Breast epithelium (tissue), 4 donors: ENCODE measurements around the gene COL7A1. TPM values are rescaled to one million over a fixed set of nuclear protein-coding genes. Genes with fewer than 3 reads are reported as not detected.

Source experiments
- DNase-seq, 2 donors: peaks; one replicate each; pipeline ENCODE4 v3.0.0-alpha.2; 2019; ENCODE audit warnings: low spot score in 2 of 2
- H3K27ac ChIP-seq, 2 donors: fragments of 200-600 bp; sonication (generic) in 1 of 2; one replicate each; pipeline ENCODE4 v1.5.1; 2016 to 2019; ENCODE audit warnings: mild to moderate bottlenecking in 1 of 2
- H3K27me3 ChIP-seq, 2 donors: fragments of 200-600 bp; sonication (generic) in 1 of 2; one replicate each; pipeline versions ENCODE4 v1.5.1 to v1.6.0; 2017 to 2019; ENCODE audit warnings: control low read depth in 1 of 2, mild to moderate bottlenecking in 1 of 2
- H3K36me3 ChIP-seq: fragments of 200-600 bp; one replicate; pipeline ENCODE4 v1.5.1; 2019
- H3K4me1 ChIP-seq, 2 donors: fragments of 200-600 bp; sonication (generic); one replicate each; pipeline ENCODE4 v1.5.1; 2016 to 2019; ENCODE audit warnings: control low read depth in 1 of 2
- H3K4me3 ChIP-seq, 3 donors: fragments of 200-600 bp; sonication (generic); 1 replicate in 2 of 3; 2 replicates in 1 of 3; pipeline ENCODE4 v1.5.1; 2016 to 2019; ENCODE audit warnings: mild to moderate bottlenecking in 3 of 3, moderate library complexity in 2 of 3
- H3K9me3 ChIP-seq, 2 donors: fragments of 200-600 bp; sonication (generic) in 1 of 2; one replicate each; pipeline ENCODE4 v1.5.1; 2016 to 2019; ENCODE audit warnings: control low read depth in 1 of 2
- POLR2A ChIP-seq: fragments of 450-650 bp; IDR thresholded peaks from one replicate; pipeline ENCODE4 v1.6.1; 2016; ENCODE audit warnings: antibody characterized with exemption, mild to moderate bottlenecking, moderate library complexity
- POLR2AphosphoS5 ChIP-seq, 3 donors: sonication (generic); formaldehyde crosslinking; IDR thresholded peaks; one replicate each; pipeline ENCODE4 v1.6.1; 2017; ENCODE audit warnings: antibody characterized with exemption in 3 of 3
- intact Hi-C: fragments of 100-400 bp; cut with DNase I; formaldehyde crosslinking; loops from one replicate; pipeline ENCODE4 v1.15.1; 2023; ENCODE audit warnings: low total_unique reads
- total RNA-seq, 3 donors: library from RNA; depleted of rRNA; stranded (reverse); fragments of >200 nt; gene quantifications; one replicate each; pipeline ENCODE4 v1.1.0, GENCODE V29; 2016
- TF ChIP-seq, protein P1 (sequence below), 3 donors: fragments of 450-650 bp; IDR thresholded peaks; one replicate each; pipeline ENCODE4 v1.5.1; 2016 to 2017; ENCODE audit warnings: antibody characterized with exemption in 3 of 3, mild to moderate bottlenecking in 3 of 3, moderate library complexity in 3 of 3

The COL7A1 gene
- total RNA-seq, 3 donors from 2014 or later, result 0.48 to 18.6 (median 12.5) TPM

DNA sequence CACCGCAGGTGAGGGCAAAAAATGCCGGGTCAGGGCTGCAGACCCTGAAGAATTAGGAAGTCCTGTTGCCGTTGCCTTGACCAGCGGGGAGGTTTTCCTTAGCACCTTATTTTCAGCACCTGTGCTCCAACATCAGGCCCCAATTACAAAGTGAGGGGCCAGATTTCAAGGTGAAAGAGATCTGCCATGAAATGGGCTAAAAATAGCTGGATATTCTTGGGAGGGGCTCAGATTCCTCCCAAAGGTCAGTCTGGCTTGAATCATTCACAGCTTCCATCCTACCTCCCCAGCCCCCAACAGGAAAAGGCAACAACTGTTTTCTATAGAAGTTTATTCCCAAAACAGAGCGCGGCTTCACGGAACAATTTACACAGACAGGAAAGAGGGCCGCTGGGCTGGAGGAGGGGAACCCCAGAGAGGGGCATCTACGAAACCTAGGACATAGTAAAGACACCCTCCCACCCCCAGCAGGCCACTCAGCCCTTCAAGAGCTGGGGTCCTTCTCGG, 41.1 kb upstream of the COL7A1 start:
- H3K4me1 ChIP-seq, result peaks cover 0 to 4% of the 10 kb centered on the region in 2 donors
- no peaks in the 10 kb centered on the region for H3K9me3 ChIP-seq
- H3K4me3 ChIP-seq, result peak overlapping the region; percentile 74 to 96 (median 94)
- intact Hi-C loops, result no loop called here
- H3K27ac ChIP-seq, result peak overlapping the region; percentile 55 to 80
- DNase-seq, result no peak
- no peaks in the 10 kb centered on the region for H3K27me3 ChIP-seq
- TF ChIP-seq POLR2A (no peak), POLR2AphosphoS5 (IDR thresholded peaks at IDR 0.05) (no peak)
- TF ChIP-seq, protein P1, sequence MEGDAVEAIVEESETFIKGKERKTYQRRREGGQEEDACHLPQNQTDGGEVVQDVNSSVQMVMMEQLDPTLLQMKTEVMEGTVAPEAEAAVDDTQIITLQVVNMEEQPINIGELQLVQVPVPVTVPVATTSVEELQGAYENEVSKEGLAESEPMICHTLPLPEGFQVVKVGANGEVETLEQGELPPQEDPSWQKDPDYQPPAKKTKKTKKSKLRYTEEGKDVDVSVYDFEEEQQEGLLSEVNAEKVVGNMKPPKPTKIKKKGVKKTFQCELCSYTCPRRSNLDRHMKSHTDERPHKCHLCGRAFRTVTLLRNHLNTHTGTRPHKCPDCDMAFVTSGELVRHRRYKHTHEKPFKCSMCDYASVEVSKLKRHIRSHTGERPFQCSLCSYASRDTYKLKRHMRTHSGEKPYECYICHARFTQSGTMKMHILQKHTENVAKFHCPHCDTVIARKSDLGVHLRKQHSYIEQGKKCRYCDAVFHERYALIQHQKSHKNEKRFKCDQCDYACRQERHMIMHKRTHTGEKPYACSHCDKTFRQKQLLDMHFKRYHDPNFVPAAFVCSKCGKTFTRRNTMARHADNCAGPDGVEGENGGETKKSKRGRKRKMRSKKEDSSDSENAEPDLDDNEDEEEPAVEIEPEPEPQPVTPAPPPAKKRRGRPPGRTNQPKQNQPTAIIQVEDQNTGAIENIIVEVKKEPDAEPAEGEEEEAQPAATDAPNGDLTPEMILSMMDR (IDR thresholded peaks at IDR 0.05), result no peak
- H3K36me3 ChIP-seq, result no peaks in the 10 kb centered on the region

DNA sequence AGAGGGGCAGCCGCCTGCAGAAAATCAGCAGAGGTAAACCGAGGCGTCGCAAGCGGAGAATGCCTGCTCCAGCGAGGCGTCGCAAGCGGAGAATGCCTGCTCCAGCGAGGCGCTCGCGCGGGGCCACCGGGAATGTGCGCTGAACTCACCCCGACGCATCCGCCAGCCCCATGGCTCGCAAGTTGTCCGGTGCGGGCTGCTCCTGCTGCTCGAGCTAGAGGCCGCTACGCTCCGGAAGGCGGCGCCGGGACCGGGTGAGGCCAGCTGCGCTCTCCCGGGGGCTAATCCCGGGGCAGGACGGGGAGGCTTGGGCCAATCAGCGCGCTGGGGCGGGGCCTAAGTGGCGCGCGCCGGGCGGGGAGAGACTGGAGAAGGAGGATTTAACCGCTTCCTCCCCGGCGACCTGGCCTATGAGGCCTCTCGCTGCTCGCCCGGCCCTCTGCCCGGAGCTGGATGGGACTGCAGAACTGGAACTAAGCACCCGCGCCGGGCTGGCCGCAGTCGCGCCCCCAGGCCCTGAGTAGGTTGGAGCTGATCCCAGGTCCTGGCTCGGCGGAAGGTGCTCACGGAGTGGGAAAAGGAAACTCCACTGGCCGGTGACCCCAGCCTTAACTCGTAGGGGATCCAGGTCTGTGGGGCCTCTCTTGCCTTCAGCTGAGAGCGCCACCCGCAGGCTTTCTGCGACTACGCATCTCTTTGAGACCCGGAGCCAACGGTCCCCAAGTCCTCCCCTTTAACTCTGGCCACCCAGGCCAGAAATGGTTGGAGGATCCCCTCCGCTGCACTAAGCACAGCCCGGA, 40.3 kb upstream of the COL7A1 start, which contains the start of gene SLC26A6:
Gene SLC26A6 (minus strand): TSS at position 240 of the 800 bp plus-strand sequence. CDS start 68 bp downstream, at position 172.
- intact Hi-C loops, result no loop called here
- H3K27ac ChIP-seq, result peak within 1 kb of the TSS; percentile 55 to 80
- H3K9me3 ChIP-seq, result no peaks in the 10 kb centered on the region
- peak within 1 kb of the TSS; percentile 74 to 96 (median 94) for H3K4me3 ChIP-seq
- H3K27me3 ChIP-seq, result no peaks in the 10 kb centered on the region
- peaks cover 0 to 4% of the 10 kb centered on the region in 2 donors for H3K4me1 ChIP-seq
- H3K36me3 ChIP-seq, result no peaks in the 10 kb centered on the region
- TF ChIP-seq, protein P1 (IDR thresholded peaks at IDR 0.05), result peak in 2 of 3 donors; percentile 15 to 46
- TF ChIP-seq POLR2AphosphoS5 (IDR thresholded peaks at IDR 0.05) (peak; percentile 29 to 55 (median 51)), POLR2A (no peak)
- DNase-seq, result peak; percentile 94 to 96

DNA sequence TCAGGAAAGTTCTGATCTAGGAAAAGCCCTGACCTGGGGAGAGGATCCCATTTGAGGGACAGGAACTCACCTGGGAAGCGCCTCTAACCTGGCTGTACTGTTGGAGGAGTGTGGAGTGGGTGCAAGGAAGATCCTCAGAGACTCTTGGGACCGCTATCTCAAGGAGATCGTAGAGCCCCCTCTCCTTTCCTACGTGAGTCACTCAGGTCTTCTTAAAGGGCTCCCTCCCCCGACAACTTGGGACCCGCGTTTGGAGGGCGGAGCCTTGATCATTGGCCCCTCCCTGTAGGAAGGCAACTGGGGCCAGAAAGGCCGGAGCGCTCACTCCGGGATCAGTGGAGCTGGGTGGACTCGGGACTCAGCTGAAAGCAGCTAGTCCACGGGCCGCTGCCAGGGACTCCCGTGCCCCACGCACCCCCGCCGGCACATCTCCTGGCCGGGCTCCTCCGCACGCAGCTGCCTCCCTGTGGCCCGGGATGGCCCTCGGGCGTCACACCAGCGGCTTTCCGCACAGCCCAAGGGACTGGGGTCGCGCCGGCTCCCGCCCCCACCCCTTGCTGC, 39.6 kb upstream of the COL7A1 start:
- H3K4me1 ChIP-seq, result peaks cover 0 to 4% of the 10 kb centered on the region in 2 donors
- no peaks in the 10 kb centered on the region for H3K27me3 ChIP-seq
- no peaks in the 10 kb centered on the region for H3K36me3 ChIP-seq
- no peaks in the 10 kb centered on the region for H3K9me3 ChIP-seq
- TF ChIP-seq POLR2A (no peak), POLR2AphosphoS5 (IDR thresholded peaks at IDR 0.05) (no peak)
- TF ChIP-seq, protein P1 (IDR thresholded peaks at IDR 0.05), result no peak
- H3K27ac ChIP-seq, result peak overlapping the region; percentile 55 to 80
- no peak for DNase-seq
- intact Hi-C loops, result no loop called here
- peak overlapping the region; percentile 74 to 96 (median 94) for H3K4me3 ChIP-seq

DNA sequence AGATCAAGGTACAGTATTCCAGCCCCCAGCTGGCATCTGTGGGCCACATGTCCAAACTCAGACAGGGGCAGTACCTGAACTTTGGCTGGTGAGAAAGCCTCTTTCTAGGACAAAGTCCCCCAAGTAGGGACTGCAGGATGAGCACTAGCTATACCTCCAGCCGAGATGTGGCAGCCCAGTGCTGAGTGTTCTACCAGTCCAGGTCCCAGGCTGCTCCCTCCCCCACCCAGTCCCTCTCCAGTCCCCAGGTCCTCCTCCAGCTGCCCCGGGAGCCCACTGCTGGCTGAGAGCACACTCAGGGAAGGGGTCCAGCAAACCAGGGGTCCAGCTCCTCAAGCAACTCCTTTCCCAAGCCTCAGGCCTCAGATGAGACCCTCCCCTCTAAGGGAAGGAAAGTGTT, 38.6 kb upstream of the COL7A1 start:
- H3K4me3 ChIP-seq, result no peak overlapping the region
- DNase-seq, result no peak
- no peaks in the 10 kb centered on the region for H3K36me3 ChIP-seq
- no peak overlapping the region for H3K27ac ChIP-seq
- TF ChIP-seq, protein P1 (IDR thresholded peaks at IDR 0.05), result no peak
- no peak for TF ChIP-seq POLR2A
- no peak for TF ChIP-seq POLR2AphosphoS5 (IDR thresholded peaks at IDR 0.05)
- H3K4me1 ChIP-seq, result peaks cover 0 to 4% of the 10 kb centered on the region in 2 donors
- no peaks in the 10 kb centered on the region for H3K27me3 ChIP-seq
- no peaks in the 10 kb centered on the region for H3K9me3 ChIP-seq
- intact Hi-C loops, result no loop called here

DNA sequence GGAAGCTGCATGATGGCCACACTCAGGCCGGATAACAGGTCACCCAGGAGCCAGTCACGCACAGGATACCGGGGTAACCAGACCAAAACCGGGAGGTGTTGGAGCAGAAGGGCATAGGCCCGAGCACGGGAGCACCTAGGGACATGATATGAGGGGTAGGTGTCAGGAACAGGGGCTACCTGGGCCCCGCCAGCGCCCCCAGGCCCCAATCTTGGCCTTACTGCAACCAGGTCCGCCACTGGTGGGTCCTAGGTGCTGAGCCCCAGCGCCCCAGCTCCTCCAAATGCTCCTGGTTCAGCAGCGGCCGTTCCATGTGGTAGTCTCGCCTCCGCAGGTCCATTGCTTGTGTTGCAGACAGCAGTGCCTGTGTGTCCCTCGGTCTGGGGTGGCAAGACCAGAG, 38.1 kb upstream of the COL7A1 start:
- intact Hi-C loops, result no loop called here
- peaks cover 0 to 4% of the 10 kb centered on the region in 2 donors for H3K4me1 ChIP-seq

More for the DNA sequence above, 38.1 kb upstream of the COL7A1 start:
- H3K4me3 ChIP-seq, result no peak overlapping the region
- H3K27ac ChIP-seq, result no peak overlapping the region
- H3K9me3 ChIP-seq, result no peaks in the 10 kb centered on the region
- no peak for DNase-seq
- no peaks in the 10 kb centered on the region for H3K27me3 ChIP-seq
- no peaks in the 10 kb centered on the region for H3K36me3 ChIP-seq
- no peak for TF ChIP-seq POLR2AphosphoS5 (IDR thresholded peaks at IDR 0.05)
- TF ChIP-seq, protein P1 (IDR thresholded peaks at IDR 0.05), result no peak
- no peak for TF ChIP-seq POLR2A
